T follicular helper cell (primary cell): ENCODE results near the gene FUT8.
"Not testable (repeated sequence)": the region's sequence is repeated elsewhere in the genome, so short reads cannot be mapped to it uniquely, and the experiment has no call there.

ENCODE experiments used
- DNase-seq: peaks from one replicate; pipeline ENCODE4 v3.0.0-alpha.2; 2020; ENCODE audit warnings: low read depth

The FUT8 gene

GRCh38 chr14:65622703-65623102, 210.2 kb downstream of the FUT8 start:
- no peak for DNase-seq

DNA sequence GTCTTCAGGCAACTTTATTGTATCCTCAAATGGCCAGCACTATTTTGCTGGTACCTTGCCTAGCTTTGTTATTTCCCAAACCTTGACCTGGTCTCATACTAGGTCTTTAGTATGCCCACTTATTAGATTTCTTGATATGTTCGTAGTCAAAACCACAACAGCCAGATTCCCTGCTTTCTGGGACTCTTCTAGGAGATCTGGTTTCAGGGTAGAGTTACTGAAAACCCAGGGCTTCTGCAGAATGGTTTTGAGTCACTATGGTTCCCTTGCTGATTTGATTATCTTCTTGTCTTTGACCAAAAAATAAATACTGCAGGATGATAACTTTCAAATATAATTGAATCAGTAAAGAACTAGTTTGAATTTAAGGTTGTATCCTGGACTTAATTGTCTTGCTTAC, 211.2 kb downstream of the FUT8 start:
- no peak for DNase-seq

- DNase-seq = no peak
Measured at GRCh38 chr14:65627315-65627714, 214.8 kb downstream of the FUT8 start.

GRCh38 chr14:65628664-65629063, 216.1 kb downstream of the FUT8 start:
- DNase-seq = no peak

DNA sequence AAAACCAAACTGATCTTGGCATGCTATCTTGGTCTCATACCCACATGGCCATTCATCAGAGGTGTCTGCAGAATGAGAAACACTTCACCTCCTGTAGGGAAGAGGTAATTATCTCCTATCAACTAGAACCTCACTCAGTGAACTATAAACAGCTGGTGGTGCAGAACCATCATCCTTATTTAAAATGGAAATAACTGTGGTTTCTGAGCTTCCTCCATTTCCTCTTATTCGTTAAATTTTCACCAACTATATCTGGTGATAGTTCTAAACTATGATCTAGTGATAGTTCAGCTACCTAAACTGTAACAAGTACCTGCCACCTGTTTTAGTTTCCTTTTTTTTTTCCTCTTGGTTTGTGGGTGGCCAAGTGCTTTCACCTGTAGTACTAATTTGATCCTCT, 218.5 kb downstream of the FUT8 start:
- DNase-seq = no peak

DNA sequence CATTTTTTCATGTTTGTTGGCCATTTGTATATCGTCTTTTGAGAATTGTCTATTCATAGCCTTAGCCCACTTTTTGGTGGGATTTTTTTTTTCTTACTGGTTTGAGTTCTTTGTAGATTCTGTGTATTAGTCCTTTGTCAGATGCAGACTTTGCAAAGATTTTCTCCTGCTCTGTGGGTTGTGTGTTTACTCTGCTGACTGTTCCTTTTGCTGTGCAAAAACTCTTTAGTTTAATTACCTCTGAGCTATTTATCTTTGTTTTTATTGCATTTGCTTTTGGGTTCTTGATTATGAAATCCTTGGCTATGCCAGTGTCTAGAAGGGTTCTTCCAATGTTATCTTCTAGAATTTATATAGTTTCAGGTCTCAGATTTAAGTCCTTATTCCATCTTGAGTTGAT, 220.0 kb downstream of the FUT8 start:
- no peak for DNase-seq

- DNase-seq = not testable (repeated sequence)
Measured at GRCh38 chr14:65633666-65634065, 221.1 kb downstream of the FUT8 start.

DNA sequence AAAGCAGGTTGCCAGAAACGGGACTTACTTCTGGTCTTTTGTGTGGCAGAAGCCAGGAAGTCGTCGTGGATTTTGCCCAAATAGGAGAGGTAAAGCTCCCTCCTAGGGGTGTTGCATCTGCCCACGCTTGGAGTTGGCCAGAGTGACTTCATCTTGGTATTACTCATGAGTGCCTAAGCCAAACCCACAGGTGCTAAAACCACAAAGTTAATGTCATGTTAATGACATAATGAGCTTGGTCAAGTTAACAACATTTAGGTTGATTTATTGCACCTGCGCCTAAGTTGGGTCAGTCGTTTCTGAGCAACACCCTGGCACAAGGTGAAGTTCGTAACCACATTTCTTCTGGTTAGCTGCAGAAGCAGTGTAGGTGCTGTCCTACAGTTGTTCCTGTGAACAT, 225.2 kb downstream of the FUT8 start:
- DNase-seq = no peak

GRCh38 chr14:65639216-65639615, 226.7 kb downstream of the FUT8 start:
- no peak for DNase-seq

GRCh38 chr14:65650826-65651225, 238.3 kb downstream of the FUT8 start:
- no peak for DNase-seq

GRCh38 chr14:65656554-65656953, 244.0 kb downstream of the FUT8 start:
- DNase-seq = no peak

DNA sequence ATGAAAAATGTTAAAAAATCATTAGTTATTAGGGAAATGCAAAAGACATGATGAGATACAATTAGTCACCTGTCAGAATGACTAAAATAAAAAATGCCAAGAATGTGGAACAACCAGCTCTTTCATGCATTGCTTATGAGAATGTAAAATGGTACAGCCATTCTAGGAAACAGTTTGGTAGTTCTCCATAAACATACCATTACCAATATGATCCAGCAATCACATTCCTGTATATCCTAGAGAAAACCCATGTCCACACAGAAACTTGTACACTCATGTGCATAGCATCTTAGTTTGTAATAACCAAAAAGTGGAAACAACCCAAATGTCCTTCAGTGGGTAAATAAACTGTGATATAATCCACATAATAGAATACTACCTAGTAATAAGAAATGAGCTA, 245.7 kb downstream of the FUT8 start:
- no peak for DNase-seq

DNA sequence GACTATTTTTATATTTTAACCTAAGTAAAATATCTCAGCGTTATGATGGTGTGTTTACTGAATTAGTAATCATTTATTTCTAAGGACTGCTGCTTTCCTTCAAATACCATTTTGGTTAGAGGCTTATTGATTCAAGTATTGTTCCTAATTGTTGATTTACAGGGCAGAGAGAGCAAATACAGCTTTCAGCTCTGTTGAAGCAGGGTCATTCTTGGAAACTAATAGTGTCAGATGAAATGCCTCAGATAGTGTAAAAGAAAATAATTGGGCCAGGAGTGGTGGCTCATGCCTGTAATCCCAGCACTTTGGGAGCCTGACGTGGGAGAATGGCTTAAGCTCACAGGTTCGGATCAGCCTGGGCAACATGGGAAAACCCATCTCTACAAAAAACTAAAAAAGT, 249.3 kb downstream of the FUT8 start:
- no peak for DNase-seq

DNA sequence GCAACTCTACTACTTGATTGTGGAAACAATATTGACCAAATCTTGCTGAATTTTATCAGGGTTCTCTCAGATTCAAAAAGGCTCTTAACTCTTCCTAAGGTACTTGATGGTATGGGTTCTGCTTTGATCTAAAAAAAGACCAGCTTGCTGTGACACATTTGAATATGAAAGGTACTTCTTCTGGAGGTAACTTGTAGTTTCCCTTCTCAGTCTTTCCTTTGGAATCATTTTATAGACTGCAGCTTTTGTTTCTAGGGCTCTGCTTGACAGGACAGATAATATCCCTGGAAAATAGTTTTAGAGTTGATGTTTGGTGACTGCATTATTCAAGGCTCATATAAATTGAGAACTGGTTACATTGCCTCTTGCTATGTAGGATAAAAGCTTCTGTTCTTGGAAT, 251.9 kb downstream of the FUT8 start:
- DNase-seq = no peak

GRCh38 chr14:65676361-65677014, 264.0 kb downstream of the FUT8 start:
- no peak for DNase-seq

DNA sequence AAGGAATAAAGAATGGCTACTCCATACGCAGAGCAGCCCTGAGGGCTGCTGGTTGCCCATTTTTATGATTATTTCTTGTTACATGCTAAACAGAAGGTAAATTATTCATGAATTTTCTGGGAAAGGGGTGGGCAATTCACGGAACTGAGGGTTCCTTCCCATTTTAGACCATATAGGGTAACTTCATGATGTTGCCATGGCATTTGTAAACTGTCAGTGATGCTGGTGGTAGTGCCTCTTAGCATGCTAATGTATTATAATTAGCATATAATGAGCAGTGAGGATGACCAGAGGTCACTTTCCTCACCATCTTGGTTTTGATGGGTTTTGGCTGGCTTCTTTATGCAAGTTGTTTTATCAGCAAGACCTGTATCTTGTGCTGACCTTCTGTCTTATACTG, 273.0 kb downstream of the FUT8 start:
- no peak for DNase-seq

DNA sequence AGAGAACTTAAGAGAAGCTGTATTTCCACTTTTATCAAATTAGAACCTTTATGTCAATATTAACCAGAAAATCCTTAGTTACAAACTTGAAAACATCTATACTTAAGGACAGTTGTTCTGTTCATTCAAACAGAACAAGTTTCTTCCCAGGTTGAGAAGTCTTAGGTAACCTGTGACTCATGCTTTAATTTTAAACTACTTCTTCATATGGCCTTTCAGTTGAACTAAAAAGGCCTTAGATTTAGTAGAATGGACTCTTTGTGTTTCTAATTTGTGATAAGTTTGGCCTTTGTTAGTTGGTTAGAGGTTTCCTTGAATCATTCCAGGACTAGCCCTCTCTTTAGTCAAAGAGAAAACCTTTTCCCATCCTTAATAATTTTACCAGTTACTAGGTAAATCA, 274.2 kb downstream of the FUT8 start:
- no peak for DNase-seq

GRCh38 chr14:65689070-65689469, 276.5 kb downstream of the FUT8 start:
- no peak for DNase-seq

DNA sequence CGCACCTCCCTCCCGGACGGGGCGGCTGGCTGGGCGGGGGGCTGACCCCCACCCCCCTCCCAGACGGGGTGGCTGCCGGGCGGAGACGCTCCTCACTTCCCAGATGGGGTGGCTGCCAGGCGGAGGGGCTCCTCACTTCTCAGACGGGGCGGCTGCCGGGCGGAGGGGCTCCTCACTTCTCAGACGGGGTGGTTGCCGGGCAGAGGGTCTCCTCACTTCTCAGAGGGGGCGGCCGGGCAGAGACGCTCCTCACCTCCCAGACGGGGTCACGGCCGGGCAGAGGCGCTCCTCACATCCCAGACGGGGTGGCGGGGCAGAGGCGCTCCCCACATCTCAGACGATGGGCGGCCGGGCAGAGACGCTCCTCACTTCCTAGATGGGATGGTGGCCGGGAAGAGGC, 280.0 kb downstream of the FUT8 start:
- DNase-seq = not testable (repeated sequence)

DNA sequence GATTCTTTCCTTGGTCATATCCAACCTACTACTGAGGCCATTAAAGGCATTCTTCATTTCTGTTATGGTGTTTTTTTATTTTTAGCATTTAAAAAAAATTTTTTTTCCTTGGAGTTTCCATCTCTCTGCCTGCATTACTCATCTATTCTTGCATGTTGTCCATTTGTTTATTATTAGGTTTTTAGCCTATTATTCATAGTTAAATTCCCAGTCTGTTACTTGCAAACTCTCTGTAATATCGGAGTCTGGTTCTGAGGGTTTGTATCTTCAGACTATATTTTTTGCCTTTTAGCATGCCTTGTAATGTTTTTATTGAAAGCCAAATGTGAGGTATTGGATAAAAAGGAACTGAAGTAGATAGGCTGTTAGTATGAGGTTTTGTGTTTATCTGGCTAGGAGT, 284.3 kb downstream of the FUT8 start:
- DNase-seq = no peak

DNA sequence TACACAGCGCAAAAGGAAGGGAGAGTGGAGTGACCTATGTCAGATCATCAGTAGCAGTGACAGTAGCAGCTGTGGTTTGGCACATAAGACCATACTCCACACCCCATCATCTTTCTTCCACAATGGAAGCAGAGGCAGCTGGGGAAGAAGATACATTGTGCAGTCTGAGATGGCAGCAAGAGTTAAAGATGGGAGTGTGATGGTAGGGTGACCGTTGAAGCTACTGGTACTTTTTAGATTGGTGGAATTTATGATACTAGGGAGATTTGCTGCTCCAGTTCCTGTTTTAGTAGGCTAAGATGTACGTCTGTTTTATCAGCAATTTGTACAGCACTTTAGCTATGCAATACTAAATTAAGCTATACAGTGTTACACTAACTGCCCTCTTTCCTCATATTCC, 291.0 kb downstream of the FUT8 start:
- no peak for DNase-seq

- no peak for DNase-seq
Measured at GRCh38 chr14:65703996-65704395, 291.5 kb downstream of the FUT8 start.

DNA sequence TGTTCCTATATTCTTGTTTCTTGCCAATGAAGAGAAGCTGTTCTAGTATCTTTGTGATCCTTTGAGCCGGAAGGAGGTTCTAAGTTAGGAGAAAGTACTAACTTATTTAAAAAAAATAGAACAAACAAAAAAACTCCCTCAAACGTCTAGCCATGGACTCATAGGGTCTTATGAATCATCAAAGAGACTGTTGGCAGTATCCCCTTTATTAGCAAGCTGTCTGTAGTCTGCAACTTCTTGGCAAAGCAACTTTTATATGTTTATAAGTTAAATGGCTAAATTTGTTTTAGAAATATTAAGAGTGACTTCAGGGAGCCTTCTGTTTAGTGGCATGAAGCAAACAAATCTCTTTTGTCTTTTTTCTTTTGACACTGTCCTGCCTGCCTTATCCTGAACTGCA, 291.9 kb downstream of the FUT8 start:
- no peak for DNase-seq

DNA sequence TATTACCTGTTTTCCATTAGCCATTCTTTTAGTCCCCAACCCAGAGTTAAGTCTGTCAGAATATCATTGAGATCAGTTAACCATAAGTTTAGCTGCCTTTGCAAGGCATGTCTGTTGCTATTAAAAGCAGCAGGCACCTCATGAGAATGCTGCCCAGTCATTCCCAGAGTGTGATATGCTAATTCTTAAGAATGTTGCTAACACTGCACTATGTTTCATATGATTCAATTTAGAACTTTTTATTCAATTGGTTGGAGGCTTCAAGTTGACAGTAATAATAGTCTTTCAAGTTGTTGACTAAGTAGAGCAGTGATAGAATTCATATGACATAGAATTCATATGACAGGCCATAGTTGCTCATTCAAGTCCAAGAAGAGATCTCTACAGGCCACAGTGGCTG, 292.3 kb downstream of the FUT8 start:
- no peak for DNase-seq

DNA sequence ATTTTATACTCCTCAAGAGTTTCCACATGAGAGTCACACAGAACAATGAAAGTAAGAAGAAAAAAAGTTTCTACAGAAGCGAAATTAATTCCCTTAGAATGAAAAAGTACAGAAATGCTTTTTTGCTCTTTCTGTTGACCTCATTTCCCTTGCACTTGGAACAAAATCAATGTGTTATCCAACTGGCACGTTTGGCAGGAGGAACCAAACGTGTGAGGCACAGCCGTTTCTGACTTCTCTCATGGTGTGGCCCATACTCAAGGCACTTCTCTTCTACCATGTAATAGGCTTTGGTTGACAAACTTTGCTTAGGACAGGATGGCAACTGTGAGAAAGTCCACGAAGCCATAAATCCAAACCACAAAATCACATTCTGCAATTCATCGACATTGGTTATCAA, 297.0 kb downstream of the FUT8 start:
- no peak for DNase-seq
